Measurements from ENCODE around the gene NLRC5.

Gene NLRC5

DNA sequence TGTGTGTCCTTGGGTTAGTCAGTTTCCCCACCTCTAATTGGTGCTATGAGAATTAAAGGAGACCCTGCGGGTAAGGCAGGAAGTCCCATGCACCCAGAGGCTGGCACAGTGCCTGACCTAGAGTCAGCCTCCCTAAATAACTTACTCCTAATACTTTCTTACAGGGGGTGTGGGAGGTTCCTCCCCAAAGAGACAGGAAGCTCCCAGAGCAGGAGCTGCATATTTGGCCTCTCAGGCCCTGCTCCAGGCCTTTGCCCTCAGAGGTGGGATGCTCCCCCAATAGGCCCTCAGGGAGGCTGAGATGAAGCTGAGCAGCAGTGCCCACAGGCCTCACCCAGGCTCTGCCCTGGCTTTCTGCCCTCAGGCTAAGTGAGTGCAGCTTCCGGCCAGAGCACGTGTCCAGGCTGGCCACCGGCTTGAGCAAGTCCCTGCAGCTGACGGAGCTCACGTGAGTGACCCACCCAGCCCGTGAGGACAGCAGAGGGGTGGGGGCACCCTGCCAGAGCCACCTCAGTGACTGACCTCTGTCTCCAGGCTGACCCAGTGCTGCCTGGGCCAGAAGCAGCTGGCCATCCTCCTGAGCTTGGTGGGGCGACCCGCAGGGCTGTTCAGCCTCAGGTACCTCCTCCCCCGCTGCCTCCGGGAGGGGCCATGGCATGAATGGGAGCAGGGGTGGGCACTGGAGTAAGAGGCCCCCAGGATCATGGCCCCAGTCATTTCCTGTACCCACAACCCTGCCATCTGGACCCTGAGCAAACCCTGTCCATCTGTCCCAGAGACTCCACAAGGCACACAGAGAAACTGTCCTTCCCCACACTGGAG lies 71.9 kb downstream of the NLRC5 start:
- TF ChIP-seq TAF1 (IDR thresholded peaks at IDR 0.05; ENCODE audit: borderline replicate concordance, insufficient read depth, low read length) (no peak), FOXP2 (optimal IDR thresholded peaks at IDR 0.05; ENCODE audit: borderline replicate concordance, extremely low read depth, extremely low read length, insufficient read depth) (no peak), SIN3A (IDR thresholded peaks at IDR 0.05; ENCODE audit: borderline replicate concordance, insufficient read depth, low read length) (no peak), POLR2AphosphoS5 (IDR thresholded peaks at IDR 0.05; ENCODE audit: low read depth, low read length) (no peak)
- TF ChIP-seq, protein P1, sequence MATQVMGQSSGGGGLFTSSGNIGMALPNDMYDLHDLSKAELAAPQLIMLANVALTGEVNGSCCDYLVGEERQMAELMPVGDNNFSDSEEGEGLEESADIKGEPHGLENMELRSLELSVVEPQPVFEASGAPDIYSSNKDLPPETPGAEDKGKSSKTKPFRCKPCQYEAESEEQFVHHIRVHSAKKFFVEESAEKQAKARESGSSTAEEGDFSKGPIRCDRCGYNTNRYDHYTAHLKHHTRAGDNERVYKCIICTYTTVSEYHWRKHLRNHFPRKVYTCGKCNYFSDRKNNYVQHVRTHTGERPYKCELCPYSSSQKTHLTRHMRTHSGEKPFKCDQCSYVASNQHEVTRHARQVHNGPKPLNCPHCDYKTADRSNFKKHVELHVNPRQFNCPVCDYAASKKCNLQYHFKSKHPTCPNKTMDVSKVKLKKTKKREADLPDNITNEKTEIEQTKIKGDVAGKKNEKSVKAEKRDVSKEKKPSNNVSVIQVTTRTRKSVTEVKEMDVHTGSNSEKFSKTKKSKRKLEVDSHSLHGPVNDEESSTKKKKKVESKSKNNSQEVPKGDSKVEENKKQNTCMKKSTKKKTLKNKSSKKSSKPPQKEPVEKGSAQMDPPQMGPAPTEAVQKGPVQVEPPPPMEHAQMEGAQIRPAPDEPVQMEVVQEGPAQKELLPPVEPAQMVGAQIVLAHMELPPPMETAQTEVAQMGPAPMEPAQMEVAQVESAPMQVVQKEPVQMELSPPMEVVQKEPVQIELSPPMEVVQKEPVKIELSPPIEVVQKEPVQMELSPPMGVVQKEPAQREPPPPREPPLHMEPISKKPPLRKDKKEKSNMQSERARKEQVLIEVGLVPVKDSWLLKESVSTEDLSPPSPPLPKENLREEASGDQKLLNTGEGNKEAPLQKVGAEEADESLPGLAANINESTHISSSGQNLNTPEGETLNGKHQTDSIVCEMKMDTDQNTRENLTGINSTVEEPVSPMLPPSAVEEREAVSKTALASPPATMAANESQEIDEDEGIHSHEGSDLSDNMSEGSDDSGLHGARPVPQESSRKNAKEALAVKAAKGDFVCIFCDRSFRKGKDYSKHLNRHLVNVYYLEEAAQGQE (IDR thresholded peaks at IDR 0.05; ENCODE audit: insufficient read depth in 1 of 2, low read depth in 2 of 2, low read length in 2 of 2): no peak

DNA sequence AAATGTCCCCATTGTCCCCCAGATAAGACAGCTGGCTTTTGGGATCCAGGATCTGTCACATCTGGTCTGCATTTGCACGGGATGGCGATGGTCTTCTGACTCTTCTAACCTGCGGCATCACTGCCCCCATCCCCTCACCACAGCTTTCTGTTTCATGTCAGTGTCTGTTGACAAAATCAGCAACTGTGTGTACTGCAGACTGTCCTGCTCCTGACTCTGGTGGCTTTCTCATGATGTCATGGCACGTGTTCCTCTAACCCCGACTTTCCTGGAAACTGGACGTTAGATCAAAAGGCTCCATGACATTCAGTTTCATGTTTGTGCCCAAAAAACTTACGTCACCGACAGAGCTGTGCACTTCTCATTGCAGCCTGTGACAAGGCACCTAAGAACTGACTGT lies 73.0 kb downstream of the NLRC5 start:
- TF ChIP-seq TAF1 (IDR thresholded peaks at IDR 0.05; ENCODE audit: borderline replicate concordance, insufficient read depth, low read length): no peak
- TF ChIP-seq, protein P1 (IDR thresholded peaks at IDR 0.05; ENCODE audit: insufficient read depth in 1 of 2, low read depth in 2 of 2, low read length in 2 of 2): no peak
- TF ChIP-seq FOXP2 (optimal IDR thresholded peaks at IDR 0.05; ENCODE audit: borderline replicate concordance, extremely low read depth, extremely low read length, insufficient read depth): no peak
- no peak for TF ChIP-seq POLR2AphosphoS5 (IDR thresholded peaks at IDR 0.05; ENCODE audit: low read depth, low read length)
- no peak for TF ChIP-seq SIN3A (IDR thresholded peaks at IDR 0.05; ENCODE audit: borderline replicate concordance, insufficient read depth, low read length)

DNA sequence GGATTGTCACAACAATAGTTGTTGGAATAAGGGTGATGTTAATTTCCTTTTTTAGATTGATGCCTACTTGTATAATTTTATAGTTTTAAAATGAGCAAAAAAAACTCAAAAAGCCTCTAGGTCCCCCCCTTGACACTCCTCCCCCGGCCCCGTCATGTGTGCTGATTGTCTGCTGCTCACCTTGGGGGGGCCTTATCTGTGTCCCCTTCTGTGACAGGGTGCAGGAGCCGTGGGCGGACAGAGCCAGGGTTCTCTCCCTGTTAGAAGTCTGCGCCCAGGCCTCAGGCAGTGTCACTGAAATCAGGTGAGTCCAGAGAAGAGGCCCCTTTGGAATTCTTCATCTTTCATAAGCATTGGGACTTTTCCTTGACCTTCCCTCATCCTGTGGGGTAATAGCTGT lies 75.6 kb downstream of the NLRC5 start:
- no peak for TF ChIP-seq FOXP2 (optimal IDR thresholded peaks at IDR 0.05; ENCODE audit: borderline replicate concordance, extremely low read depth, extremely low read length, insufficient read depth)
- no peak for TF ChIP-seq POLR2AphosphoS5 (IDR thresholded peaks at IDR 0.05; ENCODE audit: low read depth, low read length)
- TF ChIP-seq TAF1 (IDR thresholded peaks at IDR 0.05; ENCODE audit: borderline replicate concordance, insufficient read depth, low read length): no peak
- TF ChIP-seq, protein P1 (IDR thresholded peaks at IDR 0.05; ENCODE audit: insufficient read depth in 1 of 2, low read depth in 2 of 2, low read length in 2 of 2): no peak
- TF ChIP-seq SIN3A (IDR thresholded peaks at IDR 0.05; ENCODE audit: borderline replicate concordance, insufficient read depth, low read length): no peak

DNA sequence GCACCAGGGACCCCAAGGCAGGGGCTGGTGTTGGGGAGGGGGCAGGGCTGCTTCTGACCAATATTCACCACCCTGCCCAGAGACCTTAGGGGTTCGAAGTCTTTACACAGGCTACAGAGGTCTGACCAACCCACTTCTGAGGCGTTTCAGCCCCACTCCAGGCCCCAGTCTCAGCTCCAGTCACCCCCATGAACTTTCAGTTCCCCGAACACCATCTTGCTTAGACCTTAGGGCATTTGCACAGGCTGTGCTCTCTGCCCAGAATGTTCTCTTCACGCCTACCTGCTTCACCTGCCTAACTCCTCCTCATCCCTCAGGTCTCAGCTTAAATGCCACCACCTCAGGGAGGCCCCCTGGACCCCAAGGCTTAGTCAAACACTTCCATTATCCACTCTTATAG lies 77.3 kb downstream of the NLRC5 start:
- TF ChIP-seq TAF1 (IDR thresholded peaks at IDR 0.05; ENCODE audit: borderline replicate concordance, insufficient read depth, low read length) (no peak), SIN3A (IDR thresholded peaks at IDR 0.05; ENCODE audit: borderline replicate concordance, insufficient read depth, low read length) (no peak), FOXP2 (optimal IDR thresholded peaks at IDR 0.05; ENCODE audit: borderline replicate concordance, extremely low read depth, extremely low read length, insufficient read depth) (no peak), POLR2AphosphoS5 (IDR thresholded peaks at IDR 0.05; ENCODE audit: low read depth, low read length) (no peak)
- TF ChIP-seq, protein P1 (IDR thresholded peaks at IDR 0.05; ENCODE audit: insufficient read depth in 1 of 2, low read depth in 2 of 2, low read length in 2 of 2): no peak
